ENCODE measurements around the gene TMEM123.

The TMEM123 gene

GRCh38 chr11:102482433-102482832 lies 29.9 kb upstream of the TMEM123 start:
- TF ChIP-seq POLR2AphosphoS5 (IDR thresholded peaks at IDR 0.05; ENCODE audit: low read depth, low read length) (no peak), SIN3A (IDR thresholded peaks at IDR 0.05; ENCODE audit: borderline replicate concordance, insufficient read depth, low read length) (no peak), REST (IDR thresholded peaks at IDR 0.05; ENCODE audit: insufficient read depth in 1 of 2, low read depth in 2 of 2, low read length in 2 of 2) (no peak), FOXP2 (optimal IDR thresholded peaks at IDR 0.05; ENCODE audit: borderline replicate concordance, extremely low read depth, extremely low read length, insufficient read depth) (no peak), TAF1 (IDR thresholded peaks at IDR 0.05; ENCODE audit: borderline replicate concordance, insufficient read depth, low read length) (no peak)

- TF ChIP-seq SIN3A (IDR thresholded peaks at IDR 0.05; ENCODE audit: borderline replicate concordance, insufficient read depth, low read length) = no peak
- TF ChIP-seq REST (IDR thresholded peaks at IDR 0.05; ENCODE audit: insufficient read depth in 1 of 2, low read depth in 2 of 2, low read length in 2 of 2) = no peak
- no peak for TF ChIP-seq TAF1 (IDR thresholded peaks at IDR 0.05; ENCODE audit: borderline replicate concordance, insufficient read depth, low read length)
- no peak for TF ChIP-seq POLR2AphosphoS5 (IDR thresholded peaks at IDR 0.05; ENCODE audit: low read depth, low read length)
These were observed 27.2 kb upstream of the TMEM123 start for GRCh38 chr11:102479733-102480132.

- no peak for TF ChIP-seq TAF1 (IDR thresholded peaks at IDR 0.05; ENCODE audit: borderline replicate concordance, insufficient read depth, low read length)
- no peak for TF ChIP-seq FOXP2 (optimal IDR thresholded peaks at IDR 0.05; ENCODE audit: borderline replicate concordance, extremely low read depth, extremely low read length, insufficient read depth)
- no peak for TF ChIP-seq POLR2AphosphoS5 (IDR thresholded peaks at IDR 0.05; ENCODE audit: low read depth, low read length)
These were observed 26.2 kb upstream of the TMEM123 start for GRCh38 chr11:102478673-102479299.

GRCh38 chr11:102476812-102477211 lies 24.2 kb upstream of the TMEM123 start:
- TF ChIP-seq POLR2AphosphoS5 (IDR thresholded peaks at IDR 0.05; ENCODE audit: low read depth, low read length) (no peak), FOXP2 (optimal IDR thresholded peaks at IDR 0.05; ENCODE audit: borderline replicate concordance, extremely low read depth, extremely low read length, insufficient read depth) (no peak), TAF1 (IDR thresholded peaks at IDR 0.05; ENCODE audit: borderline replicate concordance, insufficient read depth, low read length) (no peak), SIN3A (IDR thresholded peaks at IDR 0.05; ENCODE audit: borderline replicate concordance, insufficient read depth, low read length) (no peak), REST (IDR thresholded peaks at IDR 0.05; ENCODE audit: insufficient read depth in 1 of 2, low read depth in 2 of 2, low read length in 2 of 2) (no peak)

GRCh38 chr11:102476069-102476468 lies 23.5 kb upstream of the TMEM123 start:
- TF ChIP-seq TAF1 (IDR thresholded peaks at IDR 0.05; ENCODE audit: borderline replicate concordance, insufficient read depth, low read length) (no peak), FOXP2 (optimal IDR thresholded peaks at IDR 0.05; ENCODE audit: borderline replicate concordance, extremely low read depth, extremely low read length, insufficient read depth) (no peak), REST (IDR thresholded peaks at IDR 0.05; ENCODE audit: insufficient read depth in 1 of 2, low read depth in 2 of 2, low read length in 2 of 2) (no peak), POLR2AphosphoS5 (IDR thresholded peaks at IDR 0.05; ENCODE audit: low read depth, low read length) (no peak), SIN3A (IDR thresholded peaks at IDR 0.05; ENCODE audit: borderline replicate concordance, insufficient read depth, low read length) (no peak)
